GM19328 (cell line): ENCODE data around the gene GPR161.

Experiments used
- ATAC-seq: cut with Tn5 transposase; IDR thresholded peaks from one replicate; pipeline ENCODE4 v1.9.1; 2021; ENCODE audit warnings: mild to moderate bottlenecking, moderate library complexity; ENCODE audit not compliant: unreplicated experiment

GPR161 gene

GRCh38 chr1:168110896-168111545 lies 25.7 kb downstream of the GPR161 start:
- ATAC-seq: no peak

GRCh38 chr1:168106274-168106673 lies 30.5 kb downstream of the GPR161 start:
- no peak for ATAC-seq

DNA sequence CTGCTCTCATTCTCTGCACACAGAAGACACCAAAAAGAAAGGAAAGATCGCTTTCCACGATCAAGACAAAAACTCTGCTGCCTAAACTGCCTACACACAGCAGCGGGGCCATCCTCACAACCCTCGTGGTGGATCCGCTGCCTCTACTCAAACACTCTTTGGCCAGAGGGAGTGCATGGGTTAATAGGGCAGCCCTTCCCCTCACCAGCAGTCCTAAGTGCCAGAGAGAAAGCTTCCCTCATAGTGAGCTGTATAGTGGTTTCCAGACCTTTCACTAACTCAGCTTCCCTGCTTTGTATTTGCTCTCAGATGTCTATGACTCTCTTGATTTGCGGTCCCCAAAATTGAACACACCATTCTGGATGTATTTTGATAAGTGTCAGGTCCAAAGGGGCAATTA lies 30.9 kb downstream of the GPR161 start:
- no peak for ATAC-seq

GRCh38 chr1:168104535-168104934 lies 32.2 kb downstream of the GPR161 start:
- ATAC-seq: no peak

GRCh38 chr1:168102487-168102886 lies 34.2 kb downstream of the GPR161 start:
- no peak for ATAC-seq

- no peak for ATAC-seq
Observed at GRCh38 chr1:168101336-168101735, 35.4 kb downstream of the GPR161 start.

- ATAC-seq: no peak
Observed at GRCh38 chr1:168100315-168101002, 36.3 kb downstream of the GPR161 start.

DNA sequence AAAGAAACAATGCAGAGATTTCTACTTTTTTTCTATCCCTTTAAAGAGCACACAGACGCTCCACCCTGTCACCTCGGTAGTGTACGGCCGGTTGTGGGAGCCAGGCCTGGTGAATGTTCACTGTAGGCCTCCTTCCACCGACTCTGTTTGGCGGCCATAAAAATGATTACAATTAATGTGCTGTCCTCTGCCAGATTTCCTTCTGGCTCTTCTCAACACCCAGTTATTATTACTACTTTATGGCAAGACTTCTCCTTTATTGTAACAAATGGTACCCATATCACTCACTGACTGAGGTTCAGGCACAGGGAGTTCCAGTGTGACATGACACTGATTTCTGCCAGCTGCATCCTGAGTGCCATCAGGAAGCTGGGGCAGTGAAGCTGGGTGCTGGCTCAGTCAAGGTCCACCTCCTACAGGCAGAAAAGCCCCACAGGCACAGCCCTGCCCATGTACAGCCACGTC lies 37.4 kb downstream of the GPR161 start:
- no peak for ATAC-seq

DNA sequence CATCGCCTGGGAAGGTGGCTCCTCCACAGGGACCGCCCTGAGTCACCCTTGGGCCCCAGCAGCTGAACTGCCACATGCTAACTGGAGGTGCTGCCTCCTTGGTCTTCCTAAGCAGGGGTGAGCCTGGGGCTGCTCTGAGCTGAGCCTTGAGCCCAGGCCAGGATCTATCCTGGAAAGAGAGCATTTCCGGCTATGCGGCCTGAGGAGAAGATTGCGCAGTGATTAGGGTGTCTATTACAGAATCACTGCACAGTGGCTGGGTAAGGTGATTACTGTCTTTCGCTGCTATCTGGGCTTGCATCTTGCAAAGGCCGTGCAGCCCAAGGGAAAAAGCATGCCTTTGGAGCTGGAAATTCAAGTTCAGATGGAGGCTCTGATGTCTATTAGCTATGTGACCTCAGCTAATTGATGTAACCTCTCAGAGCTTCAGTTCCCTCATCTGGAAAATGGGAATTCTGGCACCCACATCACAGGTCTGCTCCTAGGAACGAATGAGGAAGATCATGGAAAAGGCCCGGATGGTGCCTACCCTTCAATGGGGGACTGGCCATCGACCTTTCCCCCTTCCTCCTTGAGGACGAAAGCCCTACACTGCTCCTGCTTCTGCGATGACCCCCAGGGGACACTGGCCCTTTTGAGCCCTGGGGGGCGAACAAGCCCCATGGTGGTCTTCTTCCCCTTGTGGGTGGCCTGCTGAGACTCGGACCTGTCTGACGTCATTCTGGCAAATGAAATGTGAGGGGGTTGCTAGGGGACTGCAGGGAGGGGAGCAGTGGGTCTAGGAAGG lies 38.0 kb downstream of the GPR161 start:
- ATAC-seq: no peak

DNA sequence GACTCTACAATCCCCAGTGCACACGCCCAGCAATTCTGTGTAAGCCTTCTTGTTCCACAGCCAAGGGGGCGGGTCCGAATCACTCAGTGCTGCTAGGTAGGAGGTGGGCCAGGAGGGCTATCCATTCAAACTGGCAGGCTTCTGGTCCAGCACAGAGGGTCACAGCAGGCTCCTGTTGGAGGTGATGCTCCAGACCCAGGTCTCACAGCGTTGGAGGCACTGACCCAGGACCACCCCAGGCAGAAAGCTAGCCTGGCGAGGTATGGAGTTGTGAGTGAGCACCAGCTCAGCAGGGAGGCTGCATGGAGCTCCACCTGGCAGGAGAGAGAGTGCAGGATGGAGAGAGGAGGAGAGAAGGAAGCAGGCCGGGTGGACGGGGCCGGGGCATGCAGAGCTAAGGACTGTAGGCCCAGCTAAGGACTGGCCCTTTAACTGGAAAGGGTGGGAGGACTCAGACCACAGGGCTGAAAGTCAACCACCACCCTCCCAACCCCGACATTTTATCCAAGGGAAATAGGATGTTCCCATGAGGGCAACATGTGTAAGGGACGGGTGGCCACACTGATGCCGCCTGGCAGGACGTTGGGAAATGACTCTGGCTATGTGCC lies 38.7 kb downstream of the GPR161 start:
- no peak for ATAC-seq

- ATAC-seq: no peak
Observed at GRCh38 chr1:168096296-168097165, 40.2 kb downstream of the GPR161 start.

DNA sequence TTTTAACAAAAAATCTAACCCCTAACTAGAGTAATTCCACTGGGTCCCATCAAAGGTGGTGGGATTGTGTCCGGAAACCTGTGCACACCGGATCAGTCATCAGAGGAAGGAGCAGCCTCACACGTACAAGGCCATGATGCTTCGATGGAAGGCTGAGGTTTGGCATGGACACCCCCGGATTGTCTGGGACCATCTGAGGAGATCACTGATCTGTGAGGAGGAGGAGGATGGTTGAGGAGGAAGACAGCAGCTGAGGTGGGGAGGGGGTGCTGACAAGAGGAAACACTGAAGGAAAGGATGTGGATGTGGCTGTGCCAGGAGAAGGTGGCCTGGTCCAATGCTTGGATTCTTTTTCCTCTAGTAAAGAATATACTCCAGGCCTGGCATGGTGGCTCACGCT lies 41.3 kb downstream of the GPR161 start:
- ATAC-seq: no peak

DNA sequence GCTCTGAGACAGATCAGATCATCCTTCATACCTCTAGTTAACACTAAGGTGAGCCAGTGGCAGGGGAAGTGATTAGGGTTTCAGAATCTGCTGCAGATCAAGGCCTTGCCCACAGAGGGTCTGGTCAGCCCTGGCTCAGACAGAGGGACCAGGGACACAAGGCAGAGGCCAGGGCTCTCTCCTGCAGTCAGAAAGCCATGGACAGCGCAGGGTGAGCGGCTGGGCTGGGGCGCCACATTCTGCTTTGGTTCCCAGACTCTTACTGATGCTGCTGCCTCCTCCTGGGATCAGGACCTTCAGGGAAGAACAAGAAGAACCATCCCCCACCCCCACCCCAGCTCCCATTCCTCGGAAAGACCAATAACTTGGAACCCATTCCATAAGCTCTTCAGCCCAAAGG lies 43.1 kb downstream of the GPR161 start:
- no peak for ATAC-seq

- no peak for ATAC-seq
Observed at GRCh38 chr1:168092566-168093355, 44.0 kb downstream of the GPR161 start.

DNA sequence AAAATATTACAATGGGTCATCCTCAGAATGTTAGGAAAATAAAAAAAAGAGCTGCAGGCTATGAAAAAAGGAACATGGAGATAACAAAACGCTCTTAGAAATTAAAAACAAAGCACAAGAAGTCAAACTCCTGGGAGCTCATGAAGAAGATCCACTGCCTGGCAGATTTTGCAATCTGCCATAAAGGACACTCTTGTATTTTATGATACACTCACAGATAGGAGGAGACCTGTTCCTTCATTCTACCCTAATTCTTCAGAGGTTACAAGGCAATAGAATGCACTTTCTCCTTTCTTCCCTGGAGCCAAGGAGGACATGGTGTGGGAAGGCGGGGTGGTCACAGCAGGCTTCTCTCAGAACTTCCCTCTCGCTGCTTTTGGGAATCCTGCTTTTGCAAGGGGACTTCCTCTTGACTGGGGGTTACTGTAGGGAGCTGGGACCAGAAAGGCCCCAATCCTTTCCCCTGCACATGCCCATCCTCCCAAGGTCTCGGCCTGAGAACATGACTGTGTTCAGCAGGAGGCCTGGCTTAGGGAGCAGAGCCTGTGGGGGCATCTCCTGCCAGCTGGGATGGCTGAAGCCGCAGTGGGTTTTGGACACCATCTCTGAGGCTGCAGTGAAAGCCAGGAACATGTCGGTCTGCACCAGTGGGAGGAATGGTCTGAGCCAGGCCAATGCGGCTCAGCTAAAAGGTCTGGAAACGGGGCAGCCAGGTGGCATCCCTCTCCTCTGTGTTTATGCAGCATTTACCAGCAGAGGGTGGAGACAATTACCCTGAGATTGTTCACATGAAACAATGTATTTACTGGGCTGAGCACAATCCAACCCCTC lies 44.8 kb downstream of the GPR161 start:
- ATAC-seq: no peak

GRCh38 chr1:168091063-168091462 lies 45.7 kb downstream of the GPR161 start:
- ATAC-seq: no peak

DNA sequence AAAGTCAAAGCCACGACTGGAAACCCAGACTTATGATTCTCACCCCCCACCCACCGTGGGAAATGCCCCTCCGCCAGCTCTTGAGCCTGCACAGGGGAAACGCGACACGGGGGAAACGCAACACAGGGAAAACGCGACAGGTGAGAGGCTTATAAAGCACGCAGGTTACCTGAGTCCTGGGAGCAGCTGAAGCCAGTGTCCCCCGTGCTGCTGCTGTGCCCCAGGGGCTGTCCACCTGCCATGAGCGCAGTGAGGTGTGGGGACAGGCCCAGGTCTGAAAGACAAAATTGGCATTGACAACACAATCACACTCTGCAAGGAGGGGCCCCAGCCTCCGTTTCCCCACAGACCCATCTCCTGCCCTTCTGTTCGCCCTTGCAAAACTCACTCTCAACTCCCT lies 46.3 kb downstream of the GPR161 start:
- ATAC-seq: no peak

GRCh38 chr1:168089979-168090337 lies 46.8 kb downstream of the GPR161 start:
- no peak for ATAC-seq
